ENCODE results near the gene PTPN4.

DNA sequence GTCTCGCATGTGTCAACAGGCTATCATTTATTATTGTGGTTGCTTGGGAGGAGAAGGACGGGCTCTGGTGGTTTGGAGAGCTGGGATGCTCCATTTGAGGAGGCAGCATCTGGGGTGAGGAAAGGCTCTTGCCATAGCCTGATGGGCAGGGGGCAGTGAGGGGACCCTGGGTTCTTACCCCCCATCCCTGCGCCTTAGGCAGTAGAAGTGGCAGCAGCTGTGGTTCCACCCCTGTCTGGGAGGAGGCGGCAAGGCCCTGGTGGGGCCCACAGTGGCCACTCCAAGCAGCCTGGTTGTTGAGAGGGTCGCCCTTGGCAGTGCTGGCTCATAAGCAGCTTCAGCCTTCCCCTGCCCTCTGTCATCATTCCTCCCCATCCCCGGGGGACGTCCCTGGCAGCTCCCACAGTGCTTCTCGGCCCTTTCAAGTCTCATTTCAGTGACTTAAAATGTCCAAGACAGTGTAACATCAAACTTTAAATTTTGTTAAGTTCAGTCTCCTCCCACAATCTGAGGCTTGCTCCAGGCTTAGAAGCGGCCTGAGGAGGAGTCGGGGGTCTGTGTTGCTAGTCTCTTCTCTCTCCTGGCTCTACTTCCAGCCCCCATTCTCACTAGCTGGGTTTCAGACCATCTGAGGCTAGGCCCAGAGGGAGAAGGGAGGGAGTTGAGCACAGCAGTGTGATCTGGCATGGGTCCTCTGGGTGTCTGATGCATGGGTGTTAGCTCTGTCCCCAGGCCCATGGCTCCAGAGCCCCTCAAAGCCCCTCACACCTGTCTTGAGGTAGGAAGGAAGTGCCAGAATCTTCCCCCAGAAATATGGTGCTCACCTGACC, 34.9 kb upstream of the PTPN4 start:
- TF ChIP-seq, protein P1, sequence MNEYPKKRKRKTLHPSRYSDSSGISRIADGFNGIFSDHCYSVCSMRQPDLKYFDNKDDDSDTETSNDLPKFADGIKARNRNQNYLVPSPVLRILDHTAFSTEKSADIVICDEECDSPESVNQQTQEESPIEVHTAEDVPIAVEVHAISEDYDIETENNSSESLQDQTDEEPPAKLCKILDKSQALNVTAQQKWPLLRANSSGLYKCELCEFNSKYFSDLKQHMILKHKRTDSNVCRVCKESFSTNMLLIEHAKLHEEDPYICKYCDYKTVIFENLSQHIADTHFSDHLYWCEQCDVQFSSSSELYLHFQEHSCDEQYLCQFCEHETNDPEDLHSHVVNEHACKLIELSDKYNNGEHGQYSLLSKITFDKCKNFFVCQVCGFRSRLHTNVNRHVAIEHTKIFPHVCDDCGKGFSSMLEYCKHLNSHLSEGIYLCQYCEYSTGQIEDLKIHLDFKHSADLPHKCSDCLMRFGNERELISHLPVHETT (CRISPR knock-in tag; conservative IDR thresholded peaks at IDR 0.05 in 1 of 2, IDR thresholded peaks at IDR 0.05 in 1 of 2), result no peak
- TF ChIP-seq, protein P2, sequence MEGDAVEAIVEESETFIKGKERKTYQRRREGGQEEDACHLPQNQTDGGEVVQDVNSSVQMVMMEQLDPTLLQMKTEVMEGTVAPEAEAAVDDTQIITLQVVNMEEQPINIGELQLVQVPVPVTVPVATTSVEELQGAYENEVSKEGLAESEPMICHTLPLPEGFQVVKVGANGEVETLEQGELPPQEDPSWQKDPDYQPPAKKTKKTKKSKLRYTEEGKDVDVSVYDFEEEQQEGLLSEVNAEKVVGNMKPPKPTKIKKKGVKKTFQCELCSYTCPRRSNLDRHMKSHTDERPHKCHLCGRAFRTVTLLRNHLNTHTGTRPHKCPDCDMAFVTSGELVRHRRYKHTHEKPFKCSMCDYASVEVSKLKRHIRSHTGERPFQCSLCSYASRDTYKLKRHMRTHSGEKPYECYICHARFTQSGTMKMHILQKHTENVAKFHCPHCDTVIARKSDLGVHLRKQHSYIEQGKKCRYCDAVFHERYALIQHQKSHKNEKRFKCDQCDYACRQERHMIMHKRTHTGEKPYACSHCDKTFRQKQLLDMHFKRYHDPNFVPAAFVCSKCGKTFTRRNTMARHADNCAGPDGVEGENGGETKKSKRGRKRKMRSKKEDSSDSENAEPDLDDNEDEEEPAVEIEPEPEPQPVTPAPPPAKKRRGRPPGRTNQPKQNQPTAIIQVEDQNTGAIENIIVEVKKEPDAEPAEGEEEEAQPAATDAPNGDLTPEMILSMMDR (IDR thresholded peaks at IDR 0.05 in 2 of 3, conservative IDR thresholded peaks at IDR 0.05 in 1 of 3; ENCODE audit: insufficient read depth in 2 of 3, low read depth in 1 of 3, low read length in 3 of 3), result no peak
- no peak for TF ChIP-seq POLR2A (conservative IDR thresholded peaks at IDR 0.05)
- TF ChIP-seq RBM15 (IDR thresholded peaks at IDR 0.05; ENCODE audit: insufficient read depth, low read length), result no peak
- no peak for TF ChIP-seq BHLHE40 (IDR thresholded peaks at IDR 0.05; ENCODE audit: low read length)

Data from K562 (cell line).